Neuron (in vitro differentiated cells): ENCODE measurements around the gene RBM17.
A peak's percentile ranks its signal among the peaks of the same experiment; 100 is the strongest.

Experiments used
- H2AFZ ChIP-seq: one replicate; pipeline ENCODE4 v1.6.1; 2013; ENCODE audit warnings: low read depth, mild to moderate bottlenecking, inconsistent platforms, low read length, moderate library complexity
- H3K27me3 ChIP-seq: one replicate; pipeline ENCODE4 v1.6.1; 2013; ENCODE audit warnings: low read length; ENCODE audit not compliant: insufficient read depth
- H3K36me3 ChIP-seq: one replicate; pipeline ENCODE4 v1.6.1; 2013; ENCODE audit warnings: low read length; ENCODE audit not compliant: insufficient read depth
- H3K4me1 ChIP-seq: one replicate; pipeline ENCODE4 v1.6.1; 2013; ENCODE audit warnings: low read length; ENCODE audit not compliant: insufficient read depth
- H3K4me3 ChIP-seq: 2 replicates; pipeline ENCODE4 v1.5.1; 2013; ENCODE audit warnings: mild to moderate bottlenecking, low read length, moderate library complexity
- H3K9me3 ChIP-seq: one replicate; pipeline ENCODE4 v1.6.1; 2013; ENCODE audit warnings: low read length

The RBM17 gene

DNA sequence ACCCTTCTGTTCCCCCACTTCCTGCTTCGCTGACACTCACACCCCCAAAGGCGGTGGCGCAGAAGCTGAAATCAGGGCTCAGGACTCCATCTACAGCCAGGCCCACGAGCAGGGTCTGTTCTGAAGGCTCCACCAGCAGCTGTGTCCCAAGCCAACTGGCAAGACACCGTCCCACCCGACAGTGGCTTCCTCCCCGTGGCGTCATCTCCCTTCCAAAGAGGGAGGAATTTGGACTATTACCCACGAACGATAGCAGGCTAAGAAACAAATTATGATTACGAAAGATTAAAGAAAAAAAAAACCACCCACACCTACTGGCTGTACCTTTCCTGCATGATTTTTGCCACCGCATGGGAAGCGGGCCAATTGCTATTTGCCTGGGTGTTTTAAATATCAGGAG, 54.3 kb downstream of the RBM17 start:
- H3K27me3 ChIP-seq: no peaks in the 10 kb centered on the region
- no peaks in the 10 kb centered on the region for H3K36me3 ChIP-seq
- H2AFZ ChIP-seq: no peak overlapping the region
- H3K4me3 ChIP-seq: no peak overlapping the region
- H3K9me3 ChIP-seq: no peaks in the 10 kb centered on the region
- peaks cover 6% of the 10 kb centered on the region for H3K4me1 ChIP-seq

DNA sequence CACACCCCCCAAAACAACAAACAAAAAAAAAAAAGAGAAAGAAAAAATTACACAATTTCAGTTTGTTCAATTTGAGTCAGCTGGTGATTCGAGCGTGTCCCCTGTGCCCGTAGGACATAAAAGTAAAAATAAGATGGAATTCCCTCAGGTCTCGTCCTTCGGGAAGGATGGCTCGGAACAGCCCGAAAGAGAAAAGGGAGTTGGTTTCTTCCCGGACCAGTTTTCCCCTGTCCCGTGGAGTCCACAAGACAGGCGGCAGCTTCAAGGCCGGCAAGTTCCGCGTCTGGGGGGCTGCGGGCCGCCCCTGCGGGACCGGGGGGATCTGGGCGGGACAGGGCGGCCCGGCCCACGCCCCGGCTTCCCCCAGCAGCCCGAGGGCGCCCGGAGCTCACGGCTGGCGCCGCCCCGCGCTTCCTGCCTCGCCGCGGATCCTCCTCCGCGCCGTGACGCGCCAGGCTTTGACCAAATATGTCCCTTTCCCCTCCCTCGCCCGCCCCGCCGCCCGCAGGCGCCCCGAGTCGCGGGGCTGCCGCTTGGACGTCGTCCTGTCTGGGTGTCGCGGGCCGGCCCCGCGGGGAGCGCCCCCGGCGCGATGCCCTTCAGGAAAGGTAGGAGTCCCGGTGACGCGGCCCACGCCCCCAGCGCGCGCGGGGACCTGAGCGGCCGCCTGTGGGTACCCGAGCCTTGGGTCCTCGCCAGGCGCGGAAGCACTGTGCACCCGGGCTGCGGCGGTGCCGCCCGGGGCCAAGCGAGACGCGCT, 55.8 kb downstream of the RBM17 start:
- no peaks in the 10 kb centered on the region for H3K36me3 ChIP-seq
- peak overlapping the region; percentile 93 for H2AFZ ChIP-seq
- no peaks in the 10 kb centered on the region for H3K9me3 ChIP-seq
- no peaks in the 10 kb centered on the region for H3K27me3 ChIP-seq
- H3K4me3 ChIP-seq: peak overlapping the region; percentile 77
- H3K4me1 ChIP-seq: peaks cover 6% of the 10 kb centered on the region

DNA sequence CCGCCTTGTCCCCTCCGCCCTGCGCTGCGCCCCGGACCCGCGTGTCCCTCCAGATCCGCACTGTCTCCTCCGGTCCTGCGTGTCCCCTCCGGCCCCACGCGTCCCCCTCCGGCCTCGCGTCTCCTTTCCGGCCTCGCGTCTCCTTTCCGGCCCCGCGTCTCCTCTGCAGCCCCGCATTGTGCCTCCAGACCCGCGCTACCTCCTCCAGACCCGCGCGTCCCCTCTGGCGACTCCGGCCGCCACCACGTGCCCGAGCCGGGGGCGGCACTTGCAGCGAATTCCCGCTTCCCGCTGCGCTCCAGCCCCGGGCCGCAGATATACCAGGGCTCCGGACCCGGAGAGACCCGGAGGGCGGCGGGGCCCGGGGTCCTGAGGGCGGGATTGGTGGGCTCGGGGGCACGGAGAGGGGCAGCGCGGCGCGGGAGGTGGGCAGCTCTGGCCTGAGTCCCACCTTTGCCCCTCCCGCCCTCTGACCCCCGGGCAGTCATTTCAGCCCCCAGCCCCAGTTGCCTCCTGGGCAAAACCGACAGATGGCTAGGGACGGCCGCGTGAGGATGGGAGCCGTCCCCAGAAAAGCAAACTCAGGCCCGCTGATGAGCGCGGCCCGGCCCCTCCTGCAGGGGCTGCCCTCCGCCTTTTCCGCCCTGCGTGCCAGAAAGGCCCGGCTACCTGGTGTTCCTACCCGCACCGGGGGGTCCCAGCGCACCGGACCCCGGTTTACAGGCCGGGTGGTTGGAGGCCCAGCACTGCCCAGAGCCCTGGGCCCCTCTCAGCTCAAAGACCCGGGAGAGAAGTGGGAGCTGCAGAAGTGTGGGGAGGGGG, 56.5 kb downstream of the RBM17 start:
- peak overlapping the region; percentile 93 for H2AFZ ChIP-seq
- H3K9me3 ChIP-seq: no peaks in the 10 kb centered on the region
- H3K27me3 ChIP-seq: no peaks in the 10 kb centered on the region
- H3K4me3 ChIP-seq: peak overlapping the region; percentile 77
- H3K36me3 ChIP-seq: no peaks in the 10 kb centered on the region
- peaks cover 6% of the 10 kb centered on the region for H3K4me1 ChIP-seq

DNA sequence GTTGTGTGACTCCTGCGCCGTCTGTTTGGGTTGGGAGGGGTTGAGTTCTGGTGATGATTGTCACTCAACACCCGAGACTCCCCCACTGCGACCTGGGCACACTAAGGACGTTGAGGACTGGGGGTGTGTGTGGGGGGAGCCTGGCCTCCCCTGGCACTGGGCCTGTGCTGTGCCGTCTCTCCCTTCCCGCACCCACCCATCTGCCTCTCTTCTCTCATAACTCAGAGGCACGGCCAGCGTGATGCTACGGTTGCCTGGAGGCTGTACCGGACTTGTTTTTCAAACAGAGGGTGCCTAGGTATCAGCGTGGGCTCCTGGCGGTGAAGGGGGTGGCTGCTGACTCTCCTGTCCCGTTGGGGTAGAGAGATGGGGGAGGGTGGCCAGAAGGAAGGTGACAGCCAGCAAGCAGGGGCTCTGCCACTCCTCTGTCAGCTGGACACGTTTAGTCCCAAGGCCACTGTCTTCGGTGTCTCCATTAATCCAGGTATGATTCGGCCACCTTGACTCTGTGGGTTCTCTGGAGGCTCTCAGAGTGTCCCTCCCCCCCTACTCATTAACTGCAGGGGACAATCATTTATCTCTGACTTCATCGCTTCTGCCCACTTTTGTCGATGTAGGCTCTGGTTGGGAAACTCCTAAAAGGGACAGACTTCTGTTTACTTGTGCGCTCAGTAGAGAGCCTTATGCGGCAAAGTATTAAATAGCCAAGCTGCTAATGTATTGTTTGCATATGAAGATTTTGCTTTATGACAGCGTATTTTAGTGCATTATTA, 57.4 kb downstream of the RBM17 start:
- no peaks in the 10 kb centered on the region for H3K36me3 ChIP-seq

DNA sequence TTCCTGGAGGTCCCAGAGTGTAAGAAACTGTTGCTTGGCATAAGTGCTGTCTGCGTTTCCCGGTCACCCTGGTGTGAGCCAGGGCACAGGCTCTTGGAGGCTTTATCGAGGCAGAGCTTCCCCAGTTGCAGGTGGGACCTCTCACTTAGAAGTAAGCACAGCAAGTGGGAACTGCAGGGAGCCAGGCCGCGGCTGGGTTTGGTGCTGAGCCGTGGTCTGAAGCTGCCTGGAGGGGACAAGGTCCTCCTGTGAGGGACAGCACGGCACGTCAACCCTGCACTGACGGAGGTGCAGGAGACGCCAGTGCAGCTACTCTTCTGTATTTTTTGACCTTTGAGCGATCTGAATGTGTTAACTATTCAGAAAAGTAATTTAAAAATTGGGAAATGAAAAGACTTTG, 58.1 kb downstream of the RBM17 start:
- H3K4me3 ChIP-seq: no peak overlapping the region
- no peaks in the 10 kb centered on the region for H3K27me3 ChIP-seq
- no peaks in the 10 kb centered on the region for H3K36me3 ChIP-seq
- peaks cover 6% of the 10 kb centered on the region for H3K4me1 ChIP-seq
- H2AFZ ChIP-seq: no peak overlapping the region
- no peaks in the 10 kb centered on the region for H3K9me3 ChIP-seq

More for the DNA sequence above, 57.4 kb downstream of the RBM17 start:
- peak overlapping the region; percentile 77 for H3K4me3 ChIP-seq
- H3K27me3 ChIP-seq: no peaks in the 10 kb centered on the region
- no peak overlapping the region for H2AFZ ChIP-seq
- no peaks in the 10 kb centered on the region for H3K9me3 ChIP-seq
- H3K4me1 ChIP-seq: peaks cover 6% of the 10 kb centered on the region

DNA sequence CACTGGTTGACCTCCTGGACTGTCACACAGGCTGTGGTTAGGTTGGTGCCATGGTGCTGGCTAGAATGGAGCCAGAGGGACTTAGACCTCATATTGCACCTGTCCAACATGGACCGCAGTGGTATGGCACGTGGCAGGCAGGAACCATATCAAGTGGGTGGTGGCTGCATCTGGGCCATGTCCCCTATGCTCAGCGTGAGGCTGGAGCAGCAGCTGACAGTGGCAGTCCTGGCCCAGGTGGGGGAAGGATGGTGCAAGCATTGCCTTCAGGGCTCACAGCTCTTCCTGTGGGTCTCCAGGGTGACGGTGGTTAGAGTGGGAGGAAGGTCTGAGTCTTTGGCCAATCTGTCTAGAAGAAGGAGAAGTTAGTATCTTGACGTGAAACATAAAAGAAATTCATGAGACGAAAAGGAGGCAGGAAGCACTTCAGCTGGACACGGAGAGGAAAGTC, 59.4 kb downstream of the RBM17 start:
- Histone ChIP-seq H3K36me3 (no peaks in the 10 kb centered on the region), H3K4me3 (no peak overlapping the region), H2AFZ (no peak overlapping the region), H3K4me1 (peaks cover 6% of the 10 kb centered on the region), H3K9me3 (no peaks in the 10 kb centered on the region), H3K27me3 (no peaks in the 10 kb centered on the region)

DNA sequence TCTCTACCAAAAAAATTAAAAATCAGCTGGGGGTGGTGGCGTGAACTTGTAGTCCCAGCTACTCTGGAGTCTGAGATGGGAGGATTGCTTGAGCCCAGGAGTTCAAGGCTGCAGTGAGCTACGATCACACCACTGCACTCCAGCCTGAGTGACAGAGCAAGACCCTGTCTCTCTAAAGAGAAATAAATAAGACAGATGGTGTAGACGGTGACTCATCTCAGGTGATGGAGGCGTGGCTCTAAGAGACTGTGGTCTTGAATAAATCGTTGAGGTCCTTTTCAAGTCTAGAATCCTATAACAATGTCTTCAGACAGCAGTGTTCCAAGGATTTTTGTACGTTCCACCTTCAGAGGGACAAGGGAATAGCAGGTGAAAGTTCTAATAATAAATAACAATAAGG, 60.1 kb downstream of the RBM17 start:
- no peak overlapping the region for H3K4me3 ChIP-seq
- no peaks in the 10 kb centered on the region for H3K36me3 ChIP-seq
- no peak overlapping the region for H2AFZ ChIP-seq
- H3K4me1 ChIP-seq: peaks cover 6% of the 10 kb centered on the region
- H3K27me3 ChIP-seq: no peaks in the 10 kb centered on the region
- H3K9me3 ChIP-seq: no peaks in the 10 kb centered on the region

DNA sequence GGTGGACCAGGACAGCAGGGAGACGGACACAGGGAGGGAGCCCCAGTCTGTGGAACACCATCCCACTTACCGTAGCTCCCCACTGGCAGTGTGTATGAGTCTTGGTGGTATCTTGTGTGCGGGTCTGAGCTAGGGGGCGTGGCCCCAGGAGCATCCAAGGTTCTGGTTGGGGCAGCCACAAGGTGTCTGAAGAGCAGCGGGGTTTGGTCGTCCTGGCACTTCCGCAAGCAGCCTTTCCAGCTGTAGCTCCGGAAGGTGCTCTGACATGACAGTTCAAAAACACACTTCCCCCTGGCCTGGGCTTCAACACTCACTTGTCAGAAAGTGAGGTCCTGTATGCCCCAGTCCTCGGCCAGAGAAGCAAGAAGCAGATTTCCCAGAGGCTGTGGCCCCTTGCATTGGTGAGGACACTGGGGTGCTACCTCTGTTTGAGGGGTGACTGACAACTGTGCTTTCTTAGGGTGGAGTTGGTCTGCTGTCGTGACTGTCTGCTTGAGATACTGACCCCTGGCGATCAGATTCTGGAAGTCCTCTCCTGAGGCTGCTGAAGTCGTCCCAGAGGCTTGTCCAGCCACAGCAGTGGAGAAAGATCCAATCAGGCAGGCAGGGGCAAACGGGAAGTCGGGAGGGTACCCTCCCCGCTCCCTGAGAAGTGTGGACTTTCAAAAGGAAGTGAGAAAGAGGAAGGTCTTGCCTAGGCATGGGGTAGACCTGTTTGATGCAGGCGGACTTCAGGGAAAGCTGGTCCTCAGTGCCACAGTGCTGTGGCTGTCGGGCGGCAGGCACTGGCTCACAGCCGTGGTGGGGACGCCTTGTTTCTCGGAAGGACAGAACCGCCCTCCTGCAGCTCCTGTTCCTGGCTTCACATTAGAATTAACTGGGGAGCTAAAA, 62.5 kb downstream of the RBM17 start:
- Histone ChIP-seq H3K4me3 (no peak overlapping the region), H2AFZ (no peak overlapping the region), H3K9me3 (peaks cover 2% of the 10 kb centered on the region), H3K4me1 (no peaks in the 10 kb centered on the region), H3K27me3 (no peaks in the 10 kb centered on the region), H3K36me3 (no peaks in the 10 kb centered on the region)

DNA sequence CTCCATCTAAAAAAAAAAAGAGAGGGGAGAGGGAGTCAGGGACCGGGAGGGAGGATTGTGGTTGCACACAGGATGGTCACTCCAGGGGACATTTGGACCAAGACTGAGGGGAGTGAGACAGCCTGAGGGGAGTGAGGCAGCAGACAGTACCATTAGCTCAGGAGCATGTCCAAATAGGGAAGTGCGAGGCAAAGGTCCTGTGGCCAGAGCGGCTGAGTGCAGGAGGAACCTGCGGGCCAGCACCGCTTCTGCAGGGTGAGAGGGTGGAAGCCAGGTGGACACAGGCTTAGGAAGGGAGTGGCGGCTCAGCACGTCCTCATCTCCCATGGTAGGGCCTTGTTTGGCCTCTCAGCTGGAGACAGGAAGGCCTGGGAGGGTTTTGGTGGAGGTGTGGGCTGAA, 65.0 kb downstream of the RBM17 start:
- H3K4me3 ChIP-seq: no peak overlapping the region
- H2AFZ ChIP-seq: no peak overlapping the region
- no peaks in the 10 kb centered on the region for H3K36me3 ChIP-seq
- H3K4me1 ChIP-seq: no peaks in the 10 kb centered on the region
- H3K9me3 ChIP-seq: peaks cover 2% of the 10 kb centered on the region
- no peaks in the 10 kb centered on the region for H3K27me3 ChIP-seq

DNA sequence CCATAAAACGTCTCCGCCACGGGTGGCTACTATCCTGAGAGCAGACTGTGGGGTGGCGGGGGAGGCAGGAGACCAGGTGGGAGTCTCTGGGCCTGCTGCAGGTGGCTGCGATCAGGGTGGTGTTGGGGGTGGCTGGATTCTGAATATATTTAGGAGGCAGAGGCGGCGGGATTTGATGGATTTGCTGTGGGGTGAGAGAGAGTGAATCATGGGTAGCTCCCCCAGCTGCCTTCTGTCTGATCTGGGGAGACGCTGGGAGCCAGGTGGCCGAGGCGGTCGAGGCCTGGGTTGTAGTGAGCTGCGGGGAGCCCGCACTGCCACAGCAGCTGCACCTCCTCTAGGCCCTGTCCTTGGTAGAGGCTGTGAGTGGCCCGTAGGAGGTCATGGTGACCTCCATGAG, 65.7 kb downstream of the RBM17 start:
- Histone ChIP-seq H3K27me3 (no peaks in the 10 kb centered on the region), H3K4me1 (no peaks in the 10 kb centered on the region), H2AFZ (no peak overlapping the region), H3K9me3 (peaks cover 2% of the 10 kb centered on the region), H3K4me3 (no peak overlapping the region), H3K36me3 (no peaks in the 10 kb centered on the region)

DNA sequence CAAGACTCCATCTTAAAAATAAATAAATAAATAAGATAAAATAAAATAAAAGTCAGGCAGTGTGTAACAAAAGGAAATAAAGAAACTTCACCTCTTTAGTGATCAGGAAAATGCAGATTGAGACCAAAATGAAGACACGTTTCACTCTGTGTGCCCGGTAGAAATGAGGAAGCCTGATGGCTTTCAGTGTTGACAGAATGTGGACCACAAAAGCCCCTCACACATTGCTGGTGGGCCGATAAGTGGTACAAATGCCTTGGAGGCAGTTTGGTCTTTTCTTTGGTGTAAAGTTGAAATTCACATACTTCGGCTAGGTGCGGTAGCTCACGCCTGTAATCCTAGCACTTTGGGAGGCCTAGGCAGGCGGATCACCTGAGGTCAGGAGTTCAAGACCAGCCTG, 69.4 kb downstream of the RBM17 start:
- peaks cover 2% of the 10 kb centered on the region for H3K9me3 ChIP-seq
- no peak overlapping the region for H2AFZ ChIP-seq
- H3K4me3 ChIP-seq: no peak overlapping the region
- no peaks in the 10 kb centered on the region for H3K27me3 ChIP-seq
- H3K4me1 ChIP-seq: no peaks in the 10 kb centered on the region
- no peaks in the 10 kb centered on the region for H3K36me3 ChIP-seq

DNA sequence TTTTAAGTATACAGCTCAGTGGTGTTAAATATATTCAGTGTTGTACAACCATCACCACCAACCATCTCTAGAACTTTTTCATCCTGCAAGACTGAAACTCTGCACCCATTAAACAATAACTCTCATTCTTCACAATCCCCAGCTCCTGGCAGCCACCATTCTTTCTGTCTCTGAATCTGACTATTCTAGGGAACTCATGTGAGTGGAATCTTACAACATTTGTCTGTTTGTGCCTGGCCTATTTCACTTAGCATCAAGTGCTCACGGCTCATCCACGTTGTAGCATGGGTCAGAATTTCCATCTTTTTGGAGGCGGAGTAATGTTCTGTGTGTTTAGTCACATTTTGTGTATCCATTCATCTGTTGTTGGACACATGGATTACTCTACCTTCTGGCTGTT, 73.1 kb downstream of the RBM17 start:
- Histone ChIP-seq H3K4me3 (no peak overlapping the region), H3K4me1 (no peaks in the 10 kb centered on the region)

More for the DNA sequence above, 73.1 kb downstream of the RBM17 start:
- no peaks in the 10 kb centered on the region for H3K9me3 ChIP-seq
- H2AFZ ChIP-seq: no peak overlapping the region
- no peaks in the 10 kb centered on the region for H3K36me3 ChIP-seq
- H3K27me3 ChIP-seq: no peaks in the 10 kb centered on the region
